ENCODE measurements around the gene STK24. TPM values are rescaled to one million over a fixed set of nuclear protein-coding genes. Genes with fewer than 3 reads are reported as not detected.

Gene STK24
- total and polyA plus RNA-seq, 2 of the 8 experiments (the other 6 are each of a cell fraction or from before 2014, with no cell fraction given): 62.8 to 143 TPM

- Histone ChIP-seq H3K4me2 (ENCODE audit: insufficient read depth in 1 of 2, low read depth in 2 of 2, low read length in 2 of 2) (no peak overlapping the region), H4K5ac (ENCODE audit: insufficient read length, low read depth, low read length) (no peak overlapping the region), H3K23ac (ENCODE audit: insufficient read length) (no peak overlapping the region), H3K9me3 (ENCODE audit: insufficient read depth in 2 of 2, low read depth in 1 of 2, low read length in 1 of 2) (no peaks in the 10 kb centered on the region), H3K79me1 (ENCODE audit: low read depth, low read length) (peaks cover 29% of the 10 kb centered on the region), H4K91ac (replicated peaks; ENCODE audit: insufficient read length, low read length) (no peak overlapping the region), H3K9ac (replicated peaks in 1 of 4; ENCODE audit: extremely low read depth in 1 of 4, low read depth in 3 of 4, low read length in 3 of 4) (no peak overlapping the region), H3K4me1 (replicated peaks in 1 of 4; ENCODE audit: control insufficient read depth in 3 of 4, insufficient read depth in 4 of 4, low read length in 3 of 4) (peaks cover 1 to 7% (median 3%) of the 10 kb centered on the region in 4 experiments), H2AFZ (ENCODE audit: low read length) (no peak overlapping the region), H2BK20ac (ENCODE audit: low read length) (no peak overlapping the region), H3K79me2 (ENCODE audit: control insufficient read depth in 1 of 2, insufficient read depth in 2 of 2, low read length in 2 of 2) (peaks cover 38 to 99% of the 10 kb centered on the region in 2 experiments), H2BK12ac (ENCODE audit: low read depth, low read length) (no peak overlapping the region), H2AK5ac (ENCODE audit: low read depth, low read length) (no peak overlapping the region), H3K56ac (replicated peaks; ENCODE audit: insufficient read length, low read depth, low read length) (no peak overlapping the region), H3K36me3 (ENCODE audit: control insufficient read depth in 2 of 4, insufficient read depth in 4 of 4, low read length in 3 of 4) (no peaks in the 10 kb centered on the region; a peak in 1 of 8 replicates), H3K4ac (replicated peaks; ENCODE audit: insufficient read length, low read depth, low read length) (no peak overlapping the region), H2BK5ac (ENCODE audit: low read depth, low read length) (no peak overlapping the region), H3K18ac (ENCODE audit: extremely low read depth, low read length) (no peak overlapping the region), H3K27ac (ENCODE audit: low read depth, low read length) (no peak overlapping the region), H4K8ac (ENCODE audit: extremely low read depth, insufficient read depth, low read length) (no peak overlapping the region; the same call in 1 of the 2 replicates), H2BK15ac (ENCODE audit: low read length) (no peak overlapping the region), H2BK120ac (replicated peaks; ENCODE audit: low read depth, low read length) (no peak overlapping the region), H4K20me1 (replicated peaks in 1 of 2; ENCODE audit: control insufficient read depth in 1 of 2, insufficient read depth in 2 of 2, low read length in 2 of 2) (peaks cover 27 to 54% of the 10 kb centered on the region in 2 experiments), H3K23me2 (ENCODE audit: low read depth, low read length) (no peaks in the 10 kb centered on the region), H3K14ac (ENCODE audit: insufficient read length) (no peak overlapping the region), H3K27me3 (replicated peaks in 1 of 4; ENCODE audit: control insufficient read depth in 3 of 4, extremely low read depth in 1 of 4, insufficient read depth in 3 of 4, low read length in 3 of 4) (no peaks in the 10 kb centered on the region), H3K4me3 (ENCODE audit: extremely low read depth in 1 of 4, insufficient read depth in 2 of 4, low read depth in 3 of 4, low read length in 4 of 4) (no peak overlapping the region)
- ChIA-PET POLR2A (ENCODE audit: partially characterized antibody) (interaction anchor here (1.4 to 1.6 kb wide), 2 partner anchors 35 to 38 kb away, joined by 3 read pairs; no protein-coding TSS in a partner anchor), CTCF (ENCODE audit: partially characterized antibody) (interaction anchor here (0.8 to 8.2 kb wide), 13 partner anchors 9 to 115 kb away, joined by 3 to 47 read pairs (median 4); no protein-coding TSS in a partner anchor)
- FAIRE-seq (no peak), DNase-seq (ENCODE audit: low read depth in 1 of 2, low spot score in 2 of 2) (no peak)
- 87% methylated on average over 6 of the region's 6 CpGs; no CpG with 5 or more reads in 1 of the 2 experiments for WGBS, 2 experiments (ENCODE audit: extremely low coverage in 1 of 2, insufficient coverage in 1 of 2, insufficient read length in 1 of 2, insufficient replicate concordance in 2 of 2, low coverage in 1 of 2, low lambda C conversion rate in 2 of 2, missing lambda C conversion rate in 1 of 2)
- no peak for TF ChIP-seq CHD1 (IDR thresholded peaks at IDR 0.05; ENCODE audit: low read depth, low read length)
- no peak for TF ChIP-seq ATF2 (IDR thresholded peaks at IDR 0.05; ENCODE audit: low read length)
- no peak for TF ChIP-seq SIRT6 (IDR thresholded peaks at IDR 0.05; ENCODE audit: low read length)
- no peak for TF ChIP-seq JUN (IDR thresholded peaks at IDR 0.05; ENCODE audit: low read depth, low read length)
- TF ChIP-seq ASH2L (IDR thresholded peaks at IDR 0.05; ENCODE audit: low read length): no peak
- no peak for TF ChIP-seq E2F6 (IDR thresholded peaks at IDR 0.05)
- no peak for TF ChIP-seq EGR1 (IDR thresholded peaks at IDR 0.05; ENCODE audit: borderline replicate concordance, low read depth, low read length)
- no peak for TF ChIP-seq ATF3 (IDR thresholded peaks at IDR 0.05; ENCODE audit: insufficient read depth, low read depth, low read length)
- TF ChIP-seq SP1 (IDR thresholded peaks at IDR 0.05; ENCODE audit: low read depth, low read length): no peak
- no peak for TF ChIP-seq RAD21 (IDR thresholded peaks at IDR 0.05 in 1 of 2, conservative IDR thresholded peaks at IDR 0.05 in 1 of 2; ENCODE audit: low read depth in 2 of 2, low read length in 2 of 2)
- TF ChIP-seq BCL11A (IDR thresholded peaks at IDR 0.05; ENCODE audit: low read depth in 2 of 2, low read length in 2 of 2): no peak
Measured at GRCh38 chr13:98537740-98538139, 39.2 kb downstream of the STK24 start.
